Keratinocyte (primary cell): ENCODE results near the gene KLF16. TPM values are rescaled to one million over a fixed set of nuclear protein-coding genes. Genes with fewer than 3 reads are reported as not detected.

Source experiments
- DNase-seq: peaks from one replicate; pipeline ENCODE4 v3.0.0-alpha.2; 2011; ENCODE audit warnings: low read depth, missing footprints, low spot score
- FAIRE-seq: peaks from 2 replicates; lab custom pipeline; 2011; peaks lifted over from hg19 to GRCh38; lab: Jason Lieb, UNC
- H2AFZ ChIP-seq: 2 replicates; pipeline ENCODE4 v1.6.0; 2012; ENCODE audit warnings: low read length, control low read depth, inconsistent platforms; ENCODE audit not compliant: control insufficient read depth
- H3K27ac ChIP-seq: 2 replicates; pipeline ENCODE4 v1.5.1; 2011; ENCODE audit warnings: low read length; ENCODE audit not compliant: control insufficient read depth, insufficient read depth
- H3K27me3 ChIP-seq: 3 replicates; pipeline ENCODE4 v1.6.0; 2011; ENCODE audit warnings: low read length; ENCODE audit not compliant: control insufficient read depth, insufficient read depth; ENCODE audit errors: extremely low read depth
- H3K36me3 ChIP-seq, 2 experiments: 2 replicates in 1 of 2; 3 replicates in 1 of 2; pipeline ENCODE4 v1.5.1; 2011; ENCODE audit warnings: low read length in 2 of 2, mild to moderate bottlenecking in 1 of 2; ENCODE audit not compliant: control insufficient read depth in 2 of 2, insufficient read depth in 2 of 2; ENCODE audit errors: extremely low read depth in 1 of 2
- H3K4me1 ChIP-seq: 3 replicates; pipeline ENCODE4 v1.5.1; 2011; ENCODE audit warnings: low read length; ENCODE audit not compliant: control insufficient read depth, insufficient read depth; ENCODE audit errors: extremely low read depth
- H3K4me2 ChIP-seq: 3 replicates; pipeline ENCODE4 v1.6.0; 2011; ENCODE audit warnings: low read depth, low read length; ENCODE audit not compliant: control insufficient read depth, insufficient read depth; ENCODE audit errors: extremely low read depth
- H3K4me3 ChIP-seq, 3 experiments: fragments of 200-600 bp in 1 of 3; sonication (generic) in 1 of 3; 2 replicates in 2 of 3; 3 replicates in 1 of 3; pipeline ENCODE4 v1.5.1; 2011 to 2016; ENCODE audit warnings: low read length in 3 of 3, mild to moderate bottlenecking in 3 of 3, control low read depth in 2 of 3, inconsistent platforms in 1 of 3, low read depth in 1 of 3, mixed read lengths in 1 of 3, mixed run types in 1 of 3, moderate library complexity in 1 of 3; ENCODE audit not compliant: control insufficient read depth in 2 of 3, insufficient read depth in 2 of 3; ENCODE audit errors: extremely low read depth in 1 of 3
- H3K79me2 ChIP-seq: 2 replicates; pipeline ENCODE4 v1.6.0; 2012; ENCODE audit warnings: low read length; ENCODE audit not compliant: control insufficient read depth, insufficient read depth
- H3K9ac ChIP-seq: 3 replicates; pipeline ENCODE4 v1.6.0; 2011; ENCODE audit warnings: low read length; ENCODE audit not compliant: control insufficient read depth, insufficient read depth; ENCODE audit errors: extremely low read depth
- H3K9me1 ChIP-seq: 3 replicates; pipeline ENCODE4 v1.6.0; 2011; ENCODE audit warnings: low read length; ENCODE audit not compliant: control insufficient read depth, insufficient read depth; ENCODE audit errors: extremely low read depth
- H3K9me3 ChIP-seq: 2 replicates; pipeline ENCODE4 v1.5.1; 2012; ENCODE audit warnings: low read depth, low read length; ENCODE audit not compliant: control insufficient read depth
- H4K20me1 ChIP-seq: 3 replicates; pipeline ENCODE4 v1.6.0; 2011; ENCODE audit warnings: low read length; ENCODE audit not compliant: control insufficient read depth, insufficient read depth; ENCODE audit errors: extremely low read depth
- EZH2 ChIP-seq: IDR thresholded peaks from one replicate; pipeline ENCODE4 v1.6.1; 2012; ENCODE audit warnings: inconsistent platforms, mild to moderate bottlenecking, low read length, moderate library complexity
- dilution Hi-C: fragments of 300-500 bp; cut with MboI; formaldehyde crosslinking; loops from one replicate; pipeline ENCODE4 v1.7.0; 2020; ENCODE audit warnings: low sequenced_read_pairs; ENCODE audit not compliant: extremely low pct_ligation_motif_present
- polyA plus RNA-seq, 5 experiments: library from polyadenylated mRNA; depleted of rRNA in 3 of 5; stranded (reverse) in 3 of 5; stranded (forward) in 1 of 5; unstranded in 1 of 5; fragments of >200 nt; gene quantifications; 1 replicate in 1 of 5; 2 replicates in 3 of 5; 3 replicates in 1 of 5; pipeline versions ENCODE4 v1.2.1 to v1.2.3, GENCODE V29; 2011 to 2012; ENCODE audit warnings: missing spikeins in 2 of 5, low read depth in 1 of 5, low replicate concordance in 1 of 5
- TF ChIP-seq, protein P1 (sequence below), 3 experiments: IDR thresholded peaks in 1 of 3; conservative IDR thresholded peaks in 1 of 3; optimal IDR thresholded peaks in 1 of 3; 2 replicates in 2 of 3; 3 replicates in 1 of 3; pipeline versions ENCODE3 to v1.5.1; 2011; ENCODE audit warnings: low read length in 3 of 3, mild to moderate bottlenecking in 3 of 3, moderate library complexity in 2 of 3, control low read depth in 1 of 3, inconsistent platforms in 1 of 3; ENCODE audit not compliant: insufficient read depth in 2 of 3; ENCODE audit errors: extremely low read depth in 1 of 3

KLF16 gene
- polyA plus RNA-seq, 1 donor (not counting 4 experiments of a cell fraction or from before 2014, with no cell fraction given): 4.9 TPM

- H4K20me1 ChIP-seq: peaks cover 5% of the 10 kb centered on the region
- no peak overlapping the region for H3K27ac ChIP-seq
- peaks cover 5 to 7% of the 10 kb centered on the region in 2 experiments for H3K36me3 ChIP-seq
- H3K4me3 ChIP-seq: peak overlapping the region; percentile 32 to 64 (median 64)
- H3K9me3 ChIP-seq: no peaks in the 10 kb centered on the region
- DNase-seq: no peak
- H3K4me2 ChIP-seq: peak overlapping the region; percentile 92
- H3K9ac ChIP-seq: peak overlapping the region; percentile 73
- no peak for TF ChIP-seq EZH2
- TF ChIP-seq, protein P1, sequence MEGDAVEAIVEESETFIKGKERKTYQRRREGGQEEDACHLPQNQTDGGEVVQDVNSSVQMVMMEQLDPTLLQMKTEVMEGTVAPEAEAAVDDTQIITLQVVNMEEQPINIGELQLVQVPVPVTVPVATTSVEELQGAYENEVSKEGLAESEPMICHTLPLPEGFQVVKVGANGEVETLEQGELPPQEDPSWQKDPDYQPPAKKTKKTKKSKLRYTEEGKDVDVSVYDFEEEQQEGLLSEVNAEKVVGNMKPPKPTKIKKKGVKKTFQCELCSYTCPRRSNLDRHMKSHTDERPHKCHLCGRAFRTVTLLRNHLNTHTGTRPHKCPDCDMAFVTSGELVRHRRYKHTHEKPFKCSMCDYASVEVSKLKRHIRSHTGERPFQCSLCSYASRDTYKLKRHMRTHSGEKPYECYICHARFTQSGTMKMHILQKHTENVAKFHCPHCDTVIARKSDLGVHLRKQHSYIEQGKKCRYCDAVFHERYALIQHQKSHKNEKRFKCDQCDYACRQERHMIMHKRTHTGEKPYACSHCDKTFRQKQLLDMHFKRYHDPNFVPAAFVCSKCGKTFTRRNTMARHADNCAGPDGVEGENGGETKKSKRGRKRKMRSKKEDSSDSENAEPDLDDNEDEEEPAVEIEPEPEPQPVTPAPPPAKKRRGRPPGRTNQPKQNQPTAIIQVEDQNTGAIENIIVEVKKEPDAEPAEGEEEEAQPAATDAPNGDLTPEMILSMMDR (optimal IDR thresholded peaks at IDR 0.05 in 1 of 3, IDR thresholded peaks at IDR 0.05 in 1 of 3, conservative IDR thresholded peaks at IDR 0.05 in 1 of 3; ENCODE audit: extremely low read depth in 1 of 3, insufficient read depth in 2 of 3, low read length in 3 of 3): no peak
- peaks cover 1% of the 10 kb centered on the region for H3K9me1 ChIP-seq
- FAIRE-seq: no peak
- H3K4me1 ChIP-seq: peaks cover 38% of the 10 kb centered on the region
- H3K27me3 ChIP-seq: no peaks in the 10 kb centered on the region
- peaks cover 64% of the 10 kb centered on the region for H3K79me2 ChIP-seq
- dilution Hi-C loops: no loop called here
- peak overlapping the region; percentile 10 for H2AFZ ChIP-seq
Observed at GRCh38 chr19:1908364-1908678, 44.9 kb upstream of the KLF16 start.

GRCh38 chr19:1907563-1908363 lies 44.4 kb upstream of the KLF16 start:
- peak overlapping the region; percentile 66 for H3K27ac ChIP-seq
- FAIRE-seq (peak; percentile 36), DNase-seq (no peak)
- no peaks in the 10 kb centered on the region for H3K27me3 ChIP-seq
- no peaks in the 10 kb centered on the region for H3K9me3 ChIP-seq
- peaks cover 59% of the 10 kb centered on the region for H3K79me2 ChIP-seq
- peaks cover under 1 to 3% of the 10 kb centered on the region in 2 experiments for H3K36me3 ChIP-seq
- TF ChIP-seq, protein P1 (optimal IDR thresholded peaks at IDR 0.05 in 1 of 3, IDR thresholded peaks at IDR 0.05 in 1 of 3, conservative IDR thresholded peaks at IDR 0.05 in 1 of 3; ENCODE audit: extremely low read depth in 1 of 3, insufficient read depth in 2 of 3, low read length in 3 of 3): no peak
- no peak for TF ChIP-seq EZH2
- no peaks in the 10 kb centered on the region for H3K9me1 ChIP-seq
- H4K20me1 ChIP-seq: peaks cover 5% of the 10 kb centered on the region
- peak overlapping the region; percentile 10 for H2AFZ ChIP-seq
- peak overlapping the region; percentile 92 for H3K4me2 ChIP-seq
- peaks cover 37% of the 10 kb centered on the region for H3K4me1 ChIP-seq
- peak overlapping the region; percentile 73 for H3K9ac ChIP-seq
- dilution Hi-C loops: no loop called here
- peak overlapping the region; percentile 32 to 64 (median 64) for H3K4me3 ChIP-seq
